Esophagus muscularis mucosa (tissue), 2 donors: ENCODE data around the gene SNX9.

Experiments
- EP300 ChIP-seq: sonication (generic); formaldehyde crosslinking; IDR thresholded peaks from one replicate; pipeline ENCODE4 v1.6.1; 2017; ENCODE audit warnings: antibody characterized with exemption
- POLR2A ChIP-seq: fragments of 450-650 bp; IDR thresholded peaks from one replicate; pipeline ENCODE4 v1.6.1; 2017; ENCODE audit warnings: antibody characterized with exemption, moderate library complexity, mild to moderate bottlenecking, low read depth

GRCh38 chr6:157964100-157964499 is 141.1 kb downstream of the SNX9 start:
- no peak for TF ChIP-seq POLR2A
- TF ChIP-seq EP300 = no peak
